NCI-H460 (cell line): Measurements from ENCODE around the gene DERL3. TPM values are rescaled to one million over a fixed set of nuclear protein-coding genes. Genes with fewer than 3 reads are reported as not detected.

ENCODE experiments used
- DNase-seq: peaks from one replicate; pipeline ENCODE4 v3.0.0-alpha.2; 2016; ENCODE audit warnings: low read depth; ENCODE audit errors: extremely low read depth
- small RNA-seq, 2 experiments: library from RNA; depleted of rRNA; stranded (forward); fragments of <200 nt; gene quantifications; one replicate each; pipeline ENCODE3, GENCODE V24; 2014
- total RNA-seq: library from RNA; depleted of rRNA; stranded (reverse); fragments of >200 nt; shearing (Covaris generic); gene quantifications from 2 replicates; pipeline ENCODE4 v1.2.3, GENCODE V29; 2014; rRNA removed

Gene DERL3
- total RNA-seq, 1 experiment from 2014 or later = 0.59 TPM

- no peak for DNase-seq
Measured at GRCh38 chr22:23786261-23786710, 52.5 kb downstream of the DERL3 start.

Small RNA genes lying within 50 kb of the gene (small RNA-seq; reads per million reads assigned to genes)
- 0 reads per million in 2 experiments for gene RN7SL268P

Other genes starting within 250 kb of the DERL3 start
- not detected in 2 replicates for gene DRICH1, start 206.7 kb downstream of the DERL3 start, total RNA-seq
- 0.07 TPM in 1 of 2 replicates, not detected in the other for gene RGL4, start 148.0 kb downstream of the DERL3 start, total RNA-seq
- gene ZNF70, start 87.9 kb downstream of the DERL3 start, total RNA-seq = 1.9 and 3.0 TPM in 2 replicates
- gene VPREB3, start 84.6 kb downstream of the DERL3 start, total RNA-seq = not detected in 2 replicates
- gene C22orf15, start 76.0 kb downstream of the DERL3 start, total RNA-seq = not detected in 2 replicates
- 38.2 and 44.3 TPM in 2 replicates for gene CHCHD10, start 71.0 kb downstream of the DERL3 start, total RNA-seq
- gene MMP11, start 66.2 kb downstream of the DERL3 start, total RNA-seq = 1.8 and 2.1 TPM in 2 replicates
- 45.5 and 49.6 TPM in 2 replicates for gene SMARCB1, start 52.0 kb downstream of the DERL3 start, total RNA-seq
- gene SLC2A11, start 18.9 kb upstream of the DERL3 start, total RNA-seq = 8.3 and 10.7 TPM in 2 replicates
- 363 and 441 TPM in 2 replicates for gene MIF, start 55.4 kb upstream of the DERL3 start, total RNA-seq
- gene GSTT2B, start 122.2 kb upstream of the DERL3 start, total RNA-seq = 1.2 TPM in 1 of 2 replicates, not detected in the other
- 0.84 TPM in 1 of 2 replicates, not detected in the other for gene DDTL, start 127.9 kb upstream of the DERL3 start, total RNA-seq
- 91.4 and 116 TPM in 2 replicates for gene DDT, start 135.4 kb upstream of the DERL3 start, total RNA-seq
- not detected in 2 replicates for gene GSTT2, start 141.1 kb upstream of the DERL3 start, total RNA-seq
- not detected in 2 replicates for gene GSTT4, start 166.4 kb upstream of the DERL3 start, total RNA-seq
- gene CABIN1, start 172.3 kb upstream of the DERL3 start, total RNA-seq = 15.1 and 15.3 TPM in 2 replicates